Stimulated activated CD4-positive, alpha-beta T cell treated with anti-CD3 and anti-CD28 coated beads, TNF-alpha, amount 100 ng/mL, for 48 hours (primary cell): ENCODE data around the gene EBLN2.

ENCODE experiments used
- DNase-seq, 3 donors: peaks; one replicate each; pipeline ENCODE4 v3.0.0-alpha.2; 2020; ENCODE audit warnings: low read depth in 3 of 3

EBLN2 gene

DNA sequence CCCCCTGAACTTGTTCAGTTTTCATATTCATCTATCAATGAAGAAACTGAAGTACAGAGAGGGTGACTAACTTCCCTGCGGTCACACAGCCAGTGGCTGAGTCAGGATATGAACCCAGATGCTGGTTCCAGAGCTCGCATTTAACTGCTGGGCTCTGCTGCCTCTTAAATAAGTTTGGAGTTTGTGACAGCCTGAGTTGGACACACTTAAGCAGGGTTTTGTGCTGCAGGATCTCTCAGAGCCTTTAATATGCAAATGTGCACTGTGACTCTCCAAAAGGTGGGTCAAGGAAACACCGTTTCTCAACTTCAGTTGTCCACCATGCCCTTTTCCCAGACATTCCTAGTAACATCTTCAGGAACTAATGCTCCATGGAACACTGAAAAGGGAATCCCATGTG, 45.8 kb downstream of the EBLN2 start:
- DNase-seq, result no peak

DNA sequence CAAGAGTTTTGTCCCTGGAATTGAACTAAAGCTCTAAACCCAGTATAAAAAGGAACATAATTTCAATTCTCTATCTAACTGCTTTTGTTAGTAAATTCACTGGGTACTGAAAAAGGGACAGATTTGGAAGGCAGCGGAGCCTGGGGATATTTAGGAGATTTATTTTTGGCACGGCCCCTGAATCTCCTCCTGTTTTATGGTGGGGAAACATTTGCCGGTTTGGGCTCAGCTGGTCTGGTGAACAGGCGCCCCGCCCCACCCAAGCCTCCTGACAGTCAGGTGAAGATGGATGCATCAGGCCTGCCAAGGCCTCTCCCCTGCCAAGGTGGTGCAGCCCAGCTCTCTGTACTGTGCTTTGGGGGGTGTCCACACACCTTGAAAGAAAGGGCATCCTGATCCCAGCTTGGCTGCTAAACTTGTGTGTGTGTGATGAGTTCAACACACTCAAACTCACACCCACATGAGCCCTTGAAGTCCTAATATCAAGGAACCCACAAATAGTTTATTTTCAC, 46.3 kb downstream of the EBLN2 start:
- DNase-seq, result no peak

DNA sequence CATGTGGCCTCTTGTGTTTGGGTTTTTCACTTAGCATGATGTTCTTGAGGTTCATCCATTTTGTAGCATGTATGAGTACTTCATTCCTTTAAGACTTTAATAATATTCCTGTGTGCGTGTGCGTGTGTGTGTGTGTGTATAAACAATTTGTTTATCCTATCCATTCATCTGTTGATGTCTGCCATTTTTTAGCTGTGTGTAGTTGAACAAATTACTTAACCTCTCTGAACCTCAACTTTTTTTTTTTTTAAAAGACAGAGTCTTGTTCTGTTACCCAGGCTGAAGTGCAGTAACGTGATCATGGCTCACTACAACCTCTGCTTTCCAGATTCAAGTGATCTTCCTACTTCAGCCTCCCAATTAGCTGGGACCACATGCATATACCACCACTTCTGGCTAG, 47.3 kb downstream of the EBLN2 start:
- no peak for DNase-seq

DNA sequence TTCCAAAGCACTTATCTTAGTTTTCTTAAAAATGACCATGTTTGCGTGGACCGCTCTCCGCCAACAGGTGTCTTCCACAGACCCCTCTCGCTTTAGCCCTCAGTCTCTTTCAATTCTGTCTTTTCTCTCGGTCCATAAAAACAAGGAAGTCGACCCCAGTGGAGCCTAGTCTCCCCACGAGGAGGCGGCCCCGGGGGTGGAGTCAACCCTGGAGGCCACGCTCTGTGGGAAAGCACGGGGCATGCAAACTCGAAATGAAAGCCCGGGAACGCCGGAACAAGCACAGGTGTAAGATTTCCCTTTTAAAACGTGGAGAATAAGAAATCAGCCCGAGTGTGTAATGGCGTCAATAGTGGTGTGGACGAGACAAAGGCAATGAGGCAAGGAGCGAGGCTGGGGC, 49.1 kb downstream of the EBLN2 start:
- DNase-seq, result no peak
